ENCODE data around the gene MOB3B.
"Not testable (repeated sequence)": the region's sequence is repeated elsewhere in the genome, so short reads cannot be mapped to it uniquely, and the experiment has no call there.

The MOB3B gene

DNA sequence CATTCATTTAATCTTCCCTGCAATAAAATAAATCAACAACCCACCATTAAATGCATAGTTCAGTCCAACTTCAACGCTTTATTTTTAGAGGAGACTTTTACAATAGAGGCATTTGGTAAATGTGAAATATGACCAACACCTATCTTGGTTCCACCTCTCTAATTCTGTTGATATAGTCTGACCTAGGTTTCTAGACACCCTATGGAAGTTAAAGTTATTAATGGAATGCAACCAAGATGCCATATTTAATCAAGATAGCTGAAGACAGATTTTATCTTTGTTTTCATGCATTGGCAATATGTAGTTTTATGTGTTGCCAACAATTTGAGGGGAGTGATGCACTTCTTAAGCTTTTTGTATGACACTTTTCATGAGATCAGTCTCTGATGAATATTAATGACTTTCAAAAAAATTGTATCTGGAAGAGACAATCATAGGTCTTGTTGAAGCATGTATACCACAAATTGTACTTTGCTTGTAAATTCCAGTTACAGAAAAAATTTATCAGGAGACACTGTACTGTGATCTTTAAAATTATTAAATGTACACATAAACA, 107.3 kb downstream of the MOB3B start:
- DNase-seq (ENCODE audit: low read depth): no peak
- in situ Hi-C loops (cut with HindIII; ENCODE audit: low sequenced_read_pairs): no loop called here
- no peak for TF ChIP-seq CTCF (IDR thresholded peaks at IDR 0.05; ENCODE audit: low read depth, low read length, missing control alignments)

GRCh38 chr9:27421577-27421976, 108.0 kb downstream of the MOB3B start:
- DNase-seq (ENCODE audit: low read depth): no peak
- in situ Hi-C loops (cut with HindIII; ENCODE audit: low sequenced_read_pairs): no loop called here
- no peak for TF ChIP-seq CTCF (IDR thresholded peaks at IDR 0.05; ENCODE audit: low read depth, low read length, missing control alignments)
- H3K4me3 ChIP-seq (ENCODE audit: low read depth, low read length): no peak overlapping the region

More for the DNA sequence above, 107.3 kb downstream of the MOB3B start:
- H3K4me3 ChIP-seq (ENCODE audit: low read depth, low read length): no peak overlapping the region

DNA sequence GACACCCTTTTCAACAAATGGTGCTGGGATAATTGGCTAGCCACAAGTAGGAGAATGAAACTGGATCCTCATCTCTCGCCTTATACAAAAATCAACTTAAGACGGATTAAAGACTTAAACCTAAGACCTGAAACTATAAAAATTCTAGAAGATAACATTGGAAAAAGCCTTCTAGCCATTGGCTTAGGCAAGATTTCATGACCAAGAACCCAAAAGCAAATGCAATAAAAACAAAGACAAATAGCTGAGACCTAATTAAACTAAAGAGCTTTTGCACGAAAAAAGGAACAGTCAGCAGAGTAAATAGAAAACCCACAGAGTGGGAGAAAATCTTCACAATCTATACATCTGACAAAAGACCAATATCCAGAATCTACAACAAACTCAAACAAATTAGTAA, 110.1 kb downstream of the MOB3B start:
- DNase-seq (ENCODE audit: low read depth); H3K4me3 ChIP-seq (ENCODE audit: low read depth, low read length); in situ Hi-C loops (cut with HindIII; ENCODE audit: low sequenced_read_pairs): not testable (repeated sequence)

- no peak for DNase-seq (ENCODE audit: low read depth)
- TF ChIP-seq CTCF (IDR thresholded peaks at IDR 0.05; ENCODE audit: low read depth, low read length, missing control alignments): no peak
- no peak overlapping the region for H3K4me3 ChIP-seq (ENCODE audit: low read depth, low read length)
- in situ Hi-C loops (cut with HindIII; ENCODE audit: low sequenced_read_pairs): no loop called here
These were observed 115.3 kb downstream of the MOB3B start for GRCh38 chr9:27414220-27414761.

DNA sequence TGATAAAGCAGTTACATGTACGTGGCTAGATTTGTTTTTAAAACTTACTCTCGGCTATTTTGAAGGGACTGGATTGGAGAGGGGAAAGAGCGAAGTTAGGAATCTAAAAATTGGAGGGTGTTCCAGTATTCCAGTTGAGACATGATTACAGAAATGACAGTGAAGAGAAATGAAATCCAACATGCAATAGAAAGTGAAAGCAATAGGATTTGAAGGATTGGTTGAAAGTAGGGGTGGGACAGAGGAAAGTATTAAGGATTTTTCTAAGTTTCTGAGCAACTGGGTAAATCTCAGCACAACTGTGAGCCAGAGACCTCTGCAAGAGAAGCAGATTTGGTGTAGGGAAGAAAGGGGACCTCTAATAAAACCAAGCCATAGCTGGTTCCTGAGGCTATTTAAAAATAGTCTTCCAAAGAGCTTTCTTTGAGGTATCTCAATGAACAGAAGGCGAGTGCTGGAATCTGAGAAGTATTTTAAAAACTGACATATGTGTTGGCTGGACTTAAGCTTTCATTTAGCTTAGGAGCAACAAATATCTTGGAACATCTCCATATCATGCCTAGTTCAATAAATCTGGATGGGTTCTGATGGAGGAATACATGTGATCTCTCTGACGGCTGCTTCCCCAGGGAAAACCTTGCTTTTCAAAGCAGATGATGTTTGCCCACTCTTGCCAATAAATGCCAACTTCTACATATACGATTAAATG, 115.9 kb downstream of the MOB3B start:
- TF ChIP-seq CTCF (IDR thresholded peaks at IDR 0.05; ENCODE audit: low read depth, low read length, missing control alignments): no peak
- DNase-seq (ENCODE audit: low read depth): no peak
- H3K4me3 ChIP-seq (ENCODE audit: low read depth, low read length): no peak overlapping the region
- in situ Hi-C loops (cut with HindIII; ENCODE audit: low sequenced_read_pairs): no loop called here

DNA sequence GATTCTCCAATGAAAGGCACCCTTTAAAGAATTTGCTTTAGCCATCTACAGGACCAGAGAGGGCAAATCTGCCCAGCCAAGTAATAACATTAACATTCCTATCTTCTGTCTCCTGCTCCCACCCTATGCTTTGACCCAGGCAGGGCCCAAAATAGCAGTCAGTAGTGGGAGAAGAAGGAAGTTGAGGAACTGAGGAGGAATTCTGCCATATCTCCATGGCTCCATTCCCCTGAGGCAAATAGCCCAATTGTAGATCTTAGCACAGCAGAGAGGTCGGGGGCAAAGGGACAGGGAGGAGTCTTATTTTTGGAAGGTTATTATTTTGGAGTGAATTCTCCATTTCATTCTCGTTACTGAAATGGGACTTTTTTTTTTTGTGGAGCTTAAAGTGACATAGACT, 116.7 kb downstream of the MOB3B start:
- TF ChIP-seq CTCF (IDR thresholded peaks at IDR 0.05; ENCODE audit: low read depth, low read length, missing control alignments): no peak
- no peak for DNase-seq (ENCODE audit: low read depth)
- H3K4me3 ChIP-seq (ENCODE audit: low read depth, low read length): no peak overlapping the region
- in situ Hi-C loops (cut with HindIII; ENCODE audit: low sequenced_read_pairs): no loop called here

DNA sequence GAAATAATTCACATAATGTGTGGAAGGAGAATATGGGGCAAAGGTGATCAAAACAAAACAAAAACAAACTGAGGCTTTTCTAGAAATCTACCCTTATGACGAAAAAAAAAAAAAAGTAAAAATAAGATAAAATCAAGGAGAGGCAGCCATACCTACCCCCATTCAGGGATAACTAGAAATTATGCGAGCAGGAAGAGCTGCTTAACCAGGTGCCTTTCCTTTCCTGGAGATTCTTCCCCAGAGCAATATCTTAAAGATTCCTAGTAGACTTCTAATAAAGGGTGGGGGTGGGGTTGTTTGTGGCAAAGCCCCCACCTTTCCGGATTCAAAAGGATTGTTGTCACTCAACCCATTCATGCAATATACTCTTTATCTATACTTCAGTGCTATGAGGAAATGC, 117.5 kb downstream of the MOB3B start:
- in situ Hi-C loops (cut with HindIII; ENCODE audit: low sequenced_read_pairs): no loop called here
- no peak for TF ChIP-seq CTCF (IDR thresholded peaks at IDR 0.05; ENCODE audit: low read depth, low read length, missing control alignments)
- no peak for DNase-seq (ENCODE audit: low read depth)
- H3K4me3 ChIP-seq (ENCODE audit: low read depth, low read length): no peak overlapping the region

Measured in astrocyte of the cerebellum (primary cell).